Spleen (tissue), 7 donors: Measurements from ENCODE around the gene SELENOH.
"Not testable (repeated sequence)": the region's sequence is repeated elsewhere in the genome, so short reads cannot be mapped to it uniquely, and the experiment has no call there.

ENCODE experiments used
- POLR2AphosphoS5 ChIP-seq, 3 donors: sonication (generic); formaldehyde crosslinking; IDR thresholded peaks; one replicate each; pipeline ENCODE4 v1.5.1; 2017; ENCODE audit warnings: antibody characterized with exemption in 3 of 3
- TF ChIP-seq, protein P1 (sequence below), 11 experiments: fragments of 200-600 bp in 7 of 11; fragments of 450-650 bp in 4 of 11; sonication (generic) in 4 of 11; IDR thresholded peaks in 8 of 11; conservative IDR thresholded peaks in 3 of 11; 1 replicate in 7 of 11; 2 replicates in 4 of 11; pipeline versions ENCODE4 v1.4.0 to v1.8.0; 2016 to 2021; ENCODE audit warnings: antibody characterized with exemption in 11 of 11, inconsistent platforms in 4 of 11, mild to moderate bottlenecking in 1 of 11
- donor health status: DM: no; HTN: no; CAD: no; lungs with moderate emphysema.
- donor health status: DM: no; HTN: no; CAD: no.
- donor health status: DM: no; HTN: no; CAD: no.

DNA sequence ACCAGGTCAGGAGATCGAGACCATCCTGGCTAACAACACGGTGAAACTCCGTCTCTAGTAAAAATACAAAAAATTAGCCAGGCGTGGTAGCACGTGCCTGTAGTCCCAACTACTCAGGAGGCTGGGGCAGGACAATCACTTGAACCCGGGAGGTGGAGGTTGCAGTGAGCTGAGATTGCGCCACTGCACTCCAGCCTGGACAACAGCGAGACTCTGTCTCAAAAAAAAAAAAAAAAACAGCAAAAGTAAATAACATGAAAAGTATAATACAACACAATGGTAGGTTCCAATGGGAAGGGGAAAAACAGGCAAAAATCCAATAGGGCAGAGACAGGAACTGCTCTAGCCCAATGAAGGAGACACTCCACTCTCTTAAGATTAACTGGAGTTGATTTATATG is 35.9 kb upstream of the SELENOH start:
- TF ChIP-seq POLR2AphosphoS5 (IDR thresholded peaks at IDR 0.05) = not testable (repeated sequence)
- TF ChIP-seq, protein P1, sequence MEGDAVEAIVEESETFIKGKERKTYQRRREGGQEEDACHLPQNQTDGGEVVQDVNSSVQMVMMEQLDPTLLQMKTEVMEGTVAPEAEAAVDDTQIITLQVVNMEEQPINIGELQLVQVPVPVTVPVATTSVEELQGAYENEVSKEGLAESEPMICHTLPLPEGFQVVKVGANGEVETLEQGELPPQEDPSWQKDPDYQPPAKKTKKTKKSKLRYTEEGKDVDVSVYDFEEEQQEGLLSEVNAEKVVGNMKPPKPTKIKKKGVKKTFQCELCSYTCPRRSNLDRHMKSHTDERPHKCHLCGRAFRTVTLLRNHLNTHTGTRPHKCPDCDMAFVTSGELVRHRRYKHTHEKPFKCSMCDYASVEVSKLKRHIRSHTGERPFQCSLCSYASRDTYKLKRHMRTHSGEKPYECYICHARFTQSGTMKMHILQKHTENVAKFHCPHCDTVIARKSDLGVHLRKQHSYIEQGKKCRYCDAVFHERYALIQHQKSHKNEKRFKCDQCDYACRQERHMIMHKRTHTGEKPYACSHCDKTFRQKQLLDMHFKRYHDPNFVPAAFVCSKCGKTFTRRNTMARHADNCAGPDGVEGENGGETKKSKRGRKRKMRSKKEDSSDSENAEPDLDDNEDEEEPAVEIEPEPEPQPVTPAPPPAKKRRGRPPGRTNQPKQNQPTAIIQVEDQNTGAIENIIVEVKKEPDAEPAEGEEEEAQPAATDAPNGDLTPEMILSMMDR (IDR thresholded peaks at IDR 0.05 in 8 of 11, conservative IDR thresholded peaks at IDR 0.05 in 3 of 11) = not testable (repeated sequence)
